ENCODE measurements around the gene LMBR1.
"Not testable (repeated sequence)": the region's sequence is repeated elsewhere in the genome, so short reads cannot be mapped to it uniquely, and the experiment has no call there.

DNA sequence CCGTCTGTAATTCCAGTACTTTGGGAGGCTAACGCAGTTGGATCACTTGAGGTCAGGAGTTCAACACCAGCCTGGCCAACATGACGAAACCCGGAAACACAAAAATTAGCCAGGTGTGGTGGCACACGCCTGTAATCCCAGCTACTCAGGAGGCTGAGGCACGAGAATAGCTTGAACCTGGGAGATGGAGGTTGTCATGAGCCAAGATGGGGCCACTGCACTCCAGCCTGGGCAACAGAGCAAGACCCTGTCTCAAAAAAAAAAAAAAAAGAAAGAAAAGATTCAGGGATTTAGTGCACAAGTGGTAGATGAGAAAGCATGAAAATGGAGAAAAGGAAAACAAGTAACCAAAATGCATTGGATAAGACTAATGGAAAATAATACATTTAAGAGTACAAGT, 49.4 kb downstream of the LMBR1 start:
- TF ChIP-seq, protein P1, sequence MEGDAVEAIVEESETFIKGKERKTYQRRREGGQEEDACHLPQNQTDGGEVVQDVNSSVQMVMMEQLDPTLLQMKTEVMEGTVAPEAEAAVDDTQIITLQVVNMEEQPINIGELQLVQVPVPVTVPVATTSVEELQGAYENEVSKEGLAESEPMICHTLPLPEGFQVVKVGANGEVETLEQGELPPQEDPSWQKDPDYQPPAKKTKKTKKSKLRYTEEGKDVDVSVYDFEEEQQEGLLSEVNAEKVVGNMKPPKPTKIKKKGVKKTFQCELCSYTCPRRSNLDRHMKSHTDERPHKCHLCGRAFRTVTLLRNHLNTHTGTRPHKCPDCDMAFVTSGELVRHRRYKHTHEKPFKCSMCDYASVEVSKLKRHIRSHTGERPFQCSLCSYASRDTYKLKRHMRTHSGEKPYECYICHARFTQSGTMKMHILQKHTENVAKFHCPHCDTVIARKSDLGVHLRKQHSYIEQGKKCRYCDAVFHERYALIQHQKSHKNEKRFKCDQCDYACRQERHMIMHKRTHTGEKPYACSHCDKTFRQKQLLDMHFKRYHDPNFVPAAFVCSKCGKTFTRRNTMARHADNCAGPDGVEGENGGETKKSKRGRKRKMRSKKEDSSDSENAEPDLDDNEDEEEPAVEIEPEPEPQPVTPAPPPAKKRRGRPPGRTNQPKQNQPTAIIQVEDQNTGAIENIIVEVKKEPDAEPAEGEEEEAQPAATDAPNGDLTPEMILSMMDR (IDR thresholded peaks at IDR 0.05), result not testable (repeated sequence)
- not testable (repeated sequence) for TF ChIP-seq POLR2A (IDR thresholded peaks at IDR 0.05)

Data from testis (tissue), 2 donors.